GM12878 (cell line): ENCODE data around the gene CDCA7L. TPM values are rescaled to one million over a fixed set of nuclear protein-coding genes. Genes with fewer than 3 reads are reported as not detected.

Experiments used
- ATAC-seq: fragments of 200-7000 bp; cut with Tn5 transposase; 3 replicates; pipeline ENCODE4 v1.9.1; 2020; ENCODE audit warnings: mild to moderate bottlenecking, moderate library complexity
- BruUV-seq: library from RNA; stranded (reverse); fragments of 400-500 nt; replicated peaks from 2 replicates; lab custom pipeline; 2021; lab: Mats Ljungman, UMichigan
- CTCF ChIA-PET: fragments of 300-600 bp; sonication (Branson Sonifier 250); formaldehyde crosslinking; extraction: SDS; loops from one replicate; lab custom pipeline; 2021; ENCODE audit warnings: inconsistent platforms; lab: Yijun Ruan, JAX
- POLR2A ChIA-PET: fragments of 350-600 bp; formaldehyde crosslinking; extraction: SDS; loops from one replicate; lab custom pipeline; 2021; ENCODE audit warnings: inconsistent platforms; lab: Charles Lee
- RAD21 ChIA-PET: fragments of 300-600 bp; sonication (Branson Sonifier 250); formaldehyde crosslinking; loops from one replicate; lab custom pipeline; 2023; ENCODE audit warnings: antibody characterized with exemption; ENCODE audit not compliant: unreplicated experiment; lab: Charles Lee
- SMC1A ChIA-PET: fragments of 300-600 bp; sonication (Branson Sonifier 250); formaldehyde crosslinking; loops from one replicate; lab custom pipeline; 2023; ENCODE audit not compliant: unreplicated experiment, uncharacterized antibody; lab: Charles Lee
- DNase-seq: peaks from one replicate; pipeline ENCODE4 v3.0.0-alpha.2; 2011; ENCODE audit warnings: low read depth, low spot score
- FAIRE-seq: peaks from 3 replicates; lab custom pipeline; 2011; peaks lifted over from hg19 to GRCh38; lab: Jason Lieb, UNC
- H2AFZ ChIP-seq: 2 replicates; pipeline ENCODE4 v1.6.0; 2011; ENCODE audit warnings: low read depth, low read length, control low read depth; ENCODE audit not compliant: control insufficient read depth
- H3K27ac ChIP-seq: 2 replicates; pipeline ENCODE4 v1.5.1; 2011; ENCODE audit warnings: control low read depth; ENCODE audit not compliant: control insufficient read depth, insufficient read depth
- H3K27me3 ChIP-seq, 2 experiments: replicated peaks in 1 of 2; 2 replicates each; pipeline versions ENCODE4 v1.6.0 to v1.6.1; 2011; ENCODE audit warnings: low read length in 1 of 2; ENCODE audit not compliant: control insufficient read depth in 2 of 2, insufficient read depth in 2 of 2
- H3K36me3 ChIP-seq, 2 experiments: 2 replicates each; pipeline ENCODE4 v1.5.1; 2011; ENCODE audit warnings: low read length in 1 of 2; ENCODE audit not compliant: control insufficient read depth in 2 of 2, insufficient read depth in 2 of 2
- H3K4me1 ChIP-seq: 2 replicates; pipeline ENCODE4 v1.6.1; 2011; ENCODE audit warnings: mild to moderate bottlenecking, low read length, moderate library complexity, mixed read lengths; ENCODE audit not compliant: control insufficient read depth, insufficient read depth
- H3K4me2 ChIP-seq: 2 replicates; pipeline ENCODE4 v1.6.0; 2011; ENCODE audit warnings: control low read depth; ENCODE audit not compliant: control insufficient read depth, insufficient read depth
- H3K4me3 ChIP-seq: fragments of 200-600 bp; sonication (generic); 2 replicates; pipeline ENCODE4 v1.5.1; 2016
- H3K79me2 ChIP-seq: 2 replicates; pipeline ENCODE4 v1.6.0; 2011; ENCODE audit warnings: low read length; ENCODE audit not compliant: control insufficient read depth, insufficient read depth
- H3K9ac ChIP-seq: 2 replicates; pipeline ENCODE4 v1.8.0; 2011; ENCODE audit warnings: low read length, control low read depth, mixed read lengths; ENCODE audit not compliant: control insufficient read depth, insufficient read depth
- H3K9me3 ChIP-seq: replicated peaks from 3 replicates; pipeline ENCODE4 v1.5.1; 2011; ENCODE audit warnings: mild to moderate bottlenecking, low read length; ENCODE audit not compliant: control insufficient read depth, insufficient read depth
- H4K20me1 ChIP-seq: 2 replicates; pipeline ENCODE4 v1.6.0; 2011; ENCODE audit not compliant: control insufficient read depth, insufficient read depth
- CREB1 ChIP-seq: IDR thresholded peaks from 2 replicates; pipeline ENCODE4 v1.6.1; 2012; ENCODE audit warnings: low read depth, mild to moderate bottlenecking, inconsistent platforms
- WGBS: methylation state at CpG from one replicate; pipeline ENCODE4 v1.1.6; 2016; ENCODE audit warnings: low lambda C conversion rate; ENCODE audit not compliant: insufficient replicate concordance, insufficient coverage; ENCODE audit errors: missing lambda C conversion rate; 5-methylcytosine and 5-hydroxymethylcytosine counted together
- in situ Hi-C: fragments of 300-500 bp; cut with MboI; formaldehyde crosslinking; loops from 9 replicates; pipeline ENCODE4 v1.14.3; 2018; ENCODE audit warnings: mixed read lengths
- intact Hi-C: fragments of 100-400 bp; cut with micrococcal nuclease; formaldehyde crosslinking; loops from one replicate; pipeline ENCODE4 v1.14.2; 2022; ENCODE audit not compliant: unreplicated experiment
- polyA plus RNA-seq, 11 experiments: library from polyadenylated mRNA; depleted of rRNA in 4 of 11; unstranded in 6 of 11; stranded (reverse) in 5 of 11; fragments of >200 nt; fragmentation: Nextera tagmentation in 4 of 11; fragmentation: Illumina TruSeq in 1 of 11; extraction: Ambion mirVana in 4 of 11; extraction: Trizol in 1 of 11; gene quantifications; 1 replicate in 1 of 11; 2 replicates in 10 of 11; pipeline versions ENCODE4 v1.2.1 to v1.2.3, GENCODE V29; 2011 to 2016; ENCODE audit warnings: inconsistent platforms in 2 of 11, missing spikeins in 2 of 11, low read depth in 1 of 11
- total RNA-seq, 4 experiments: library from RNA; depleted of rRNA in 3 of 4; stranded (reverse); fragments of >200 nt in 3 of 4; fragmentation: Illumina TruSeq in 1 of 4; extraction: Trizol in 1 of 4; gene quantifications; 2 replicates each; pipeline versions ENCODE4 v1.2.1 to v1.2.3, GENCODE V29; 2013 to 2021
- TF ChIP-seq, protein P1 (sequence below): fragments of 450-650 bp; IDR thresholded peaks from 2 replicates; pipeline ENCODE4 v1.6.1; 2017; ENCODE audit warnings: low read depth, mild to moderate bottlenecking, moderate library complexity
- TF ChIP-seq, protein P2 (sequence below): IDR thresholded peaks from 2 replicates; pipeline ENCODE4 v1.6.1; 2012; ENCODE audit warnings: low read depth, low read length, improper control_type of control experiment

The CDCA7L gene
- total and polyA plus RNA-seq, 10 of the 15 experiments (the other 5 are each of a cell fraction or from before 2014, with no cell fraction given): 30.3 to 92.2 (median 68.5) TPM

DNA sequence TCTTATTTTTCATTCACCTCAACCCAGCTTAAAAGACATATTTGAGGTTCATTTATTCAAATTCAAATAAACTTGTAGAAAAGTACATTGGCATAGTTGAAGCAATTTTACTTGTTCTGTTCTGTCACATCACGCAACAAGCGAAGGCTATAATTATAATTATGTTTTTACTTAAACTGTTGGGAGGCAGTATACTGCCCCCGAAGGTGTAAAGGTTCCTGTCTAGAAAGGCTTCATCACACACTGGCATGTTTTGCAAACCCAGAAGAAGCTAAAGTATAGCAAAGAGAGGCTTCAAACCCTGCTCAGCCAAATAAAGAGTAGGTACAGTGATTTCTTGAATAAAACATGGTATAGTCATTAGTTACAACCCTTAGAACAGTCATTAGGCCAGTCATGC lies 62.6 kb downstream of the CDCA7L start:
- CTCF ChIA-PET: interaction anchor here (1.3 kb wide), 1 partner anchor 18 kb away, joined by 4 read pairs; no protein-coding TSS in a partner anchor
- RAD21 ChIA-PET: no interaction called here
- no peak overlapping the region for H3K4me3 ChIP-seq
- SMC1A ChIA-PET: interaction anchor here (0.7 kb wide), 1 partner anchor 42 kb away, joined by 4 read pairs; no protein-coding TSS in a partner anchor
- POLR2A ChIA-PET: no interaction called here
- H3K4me2 ChIP-seq: no peak overlapping the region
- 95% methylated on average over 3 of the region's 3 CpGs for WGBS
- FAIRE-seq (no peak), ATAC-seq (no peak), DNase-seq (no peak)
- H3K4me1 ChIP-seq: no peaks in the 10 kb centered on the region
- no peak overlapping the region for H3K27ac ChIP-seq
- in situ Hi-C loops (no loop called here), intact Hi-C loops (loop anchor here (5.0 kb wide), 1 partner anchor 99 kb away; no protein-coding TSS in a partner anchor)
- no peaks in the 10 kb centered on the region for H4K20me1 ChIP-seq
- H3K9ac ChIP-seq: no peak overlapping the region
- no peaks in the 10 kb centered on the region for H3K9me3 ChIP-seq
- H3K79me2 ChIP-seq: no peaks in the 10 kb centered on the region
- no peaks in the 10 kb centered on the region for H3K36me3 ChIP-seq
- H3K27me3 ChIP-seq: no peaks in the 10 kb centered on the region
- no TSS peak for BruUV-seq
- TF ChIP-seq, protein P1, sequence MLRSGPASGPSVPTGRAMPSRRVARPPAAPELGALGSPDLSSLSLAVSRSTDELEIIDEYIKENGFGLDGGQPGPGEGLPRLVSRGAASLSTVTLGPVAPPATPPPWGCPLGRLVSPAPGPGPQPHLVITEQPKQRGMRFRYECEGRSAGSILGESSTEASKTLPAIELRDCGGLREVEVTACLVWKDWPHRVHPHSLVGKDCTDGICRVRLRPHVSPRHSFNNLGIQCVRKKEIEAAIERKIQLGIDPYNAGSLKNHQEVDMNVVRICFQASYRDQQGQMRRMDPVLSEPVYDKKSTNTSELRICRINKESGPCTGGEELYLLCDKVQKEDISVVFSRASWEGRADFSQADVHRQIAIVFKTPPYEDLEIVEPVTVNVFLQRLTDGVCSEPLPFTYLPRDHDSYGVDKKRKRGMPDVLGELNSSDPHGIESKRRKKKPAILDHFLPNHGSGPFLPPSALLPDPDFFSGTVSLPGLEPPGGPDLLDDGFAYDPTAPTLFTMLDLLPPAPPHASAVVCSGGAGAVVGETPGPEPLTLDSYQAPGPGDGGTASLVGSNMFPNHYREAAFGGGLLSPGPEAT: no peak
- TF ChIP-seq, protein P2, sequence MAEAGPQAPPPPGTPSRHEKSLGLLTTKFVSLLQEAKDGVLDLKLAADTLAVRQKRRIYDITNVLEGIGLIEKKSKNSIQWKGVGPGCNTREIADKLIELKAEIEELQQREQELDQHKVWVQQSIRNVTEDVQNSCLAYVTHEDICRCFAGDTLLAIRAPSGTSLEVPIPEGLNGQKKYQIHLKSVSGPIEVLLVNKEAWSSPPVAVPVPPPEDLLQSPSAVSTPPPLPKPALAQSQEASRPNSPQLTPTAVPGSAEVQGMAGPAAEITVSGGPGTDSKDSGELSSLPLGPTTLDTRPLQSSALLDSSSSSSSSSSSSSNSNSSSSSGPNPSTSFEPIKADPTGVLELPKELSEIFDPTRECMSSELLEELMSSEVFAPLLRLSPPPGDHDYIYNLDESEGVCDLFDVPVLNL: no peak
- no peak for TF ChIP-seq CREB1
- TF ChIP-seq, all 136 proteins: peak for 0
- no peak overlapping the region for H2AFZ ChIP-seq
